Measurements from ENCODE around the gene LUZP4.
"Not testable (repeated sequence)": the region's sequence is repeated elsewhere in the genome, so short reads cannot be mapped to it uniquely, and the experiment has no call there.

The LUZP4 gene

DNA sequence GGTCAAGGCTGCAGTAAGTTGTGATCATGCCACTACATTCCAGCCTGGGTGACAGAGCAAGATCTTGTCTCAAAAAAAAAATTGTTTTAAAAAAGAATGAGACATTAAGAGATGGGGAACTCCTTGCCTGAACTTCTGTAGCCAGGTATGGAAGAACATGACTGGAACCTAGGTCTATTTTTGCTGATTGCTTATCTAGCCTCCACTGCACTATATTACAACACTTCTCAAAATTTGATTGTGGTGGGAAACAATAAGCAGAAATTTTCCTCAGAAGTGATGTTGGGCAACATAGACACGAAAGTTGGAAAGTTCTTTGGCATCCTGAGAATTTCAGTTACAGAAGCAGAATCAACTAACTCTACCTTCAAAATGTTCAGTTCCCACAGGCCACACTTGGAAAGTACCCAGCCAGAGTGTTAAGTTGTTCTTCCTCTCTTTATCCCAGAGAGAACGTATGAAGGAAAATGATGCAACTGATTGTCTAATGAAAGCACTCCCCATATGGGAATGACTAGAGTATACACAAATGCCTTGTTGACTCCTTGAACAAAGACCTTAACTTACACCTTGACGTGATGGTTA lies 50.0 kb downstream of the LUZP4 start:
- DNase-seq = no peak

DNA sequence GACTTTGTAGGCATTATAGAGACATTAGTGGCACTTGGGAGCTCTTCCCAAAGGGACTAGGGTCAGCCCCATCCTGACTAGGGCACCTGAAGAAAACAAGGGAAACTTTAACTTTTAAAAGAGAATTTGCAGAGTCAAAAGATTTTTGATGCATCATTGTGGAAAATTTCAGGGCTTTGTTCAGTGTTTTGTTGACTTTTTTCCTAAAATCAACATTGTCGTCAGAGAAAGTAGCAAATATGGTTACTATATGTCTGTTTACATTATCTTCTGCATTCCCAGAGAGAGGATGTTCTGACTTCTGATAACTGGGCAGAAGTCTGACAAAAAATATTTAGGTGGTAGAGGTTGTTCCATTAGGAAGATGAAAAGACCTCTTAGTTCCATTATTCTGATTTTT lies 51.9 kb downstream of the LUZP4 start:
- DNase-seq = no peak

DNA sequence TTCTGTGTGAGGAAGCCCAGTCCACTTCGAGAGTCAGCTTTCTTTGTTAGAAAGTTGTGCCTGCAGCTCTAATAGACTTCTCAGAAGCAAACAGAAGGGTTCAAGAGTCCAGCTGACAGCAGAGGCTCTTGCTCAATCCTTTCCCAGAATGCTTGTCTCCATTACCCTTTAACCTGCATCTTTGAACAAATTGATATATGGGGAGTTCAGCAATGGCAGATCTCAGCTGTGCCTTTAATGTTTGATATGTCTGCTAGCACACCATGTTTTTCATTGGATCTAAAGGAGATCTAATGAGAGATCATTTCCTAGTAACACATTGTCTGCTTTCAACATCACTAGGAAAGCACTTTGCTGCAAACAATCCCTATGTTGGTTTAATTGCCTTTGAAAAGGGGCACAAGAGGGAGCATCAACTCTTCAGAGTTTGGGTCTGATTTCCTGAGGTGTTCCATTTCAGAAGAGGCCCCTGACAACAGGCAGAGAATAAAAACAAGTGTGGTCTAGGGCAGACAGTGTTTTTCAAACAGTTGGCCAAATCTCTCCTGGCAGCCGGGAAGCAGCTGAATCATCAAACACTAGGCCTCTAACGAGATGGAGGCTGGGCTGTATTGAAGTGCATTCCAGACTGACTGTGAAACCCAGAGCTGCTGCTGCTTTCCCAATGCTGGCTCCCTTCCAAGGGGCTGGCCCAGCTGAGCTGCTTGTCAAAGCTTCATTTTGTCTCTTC lies 55.5 kb downstream of the LUZP4 start:
- DNase-seq = peak; percentile 94

DNA sequence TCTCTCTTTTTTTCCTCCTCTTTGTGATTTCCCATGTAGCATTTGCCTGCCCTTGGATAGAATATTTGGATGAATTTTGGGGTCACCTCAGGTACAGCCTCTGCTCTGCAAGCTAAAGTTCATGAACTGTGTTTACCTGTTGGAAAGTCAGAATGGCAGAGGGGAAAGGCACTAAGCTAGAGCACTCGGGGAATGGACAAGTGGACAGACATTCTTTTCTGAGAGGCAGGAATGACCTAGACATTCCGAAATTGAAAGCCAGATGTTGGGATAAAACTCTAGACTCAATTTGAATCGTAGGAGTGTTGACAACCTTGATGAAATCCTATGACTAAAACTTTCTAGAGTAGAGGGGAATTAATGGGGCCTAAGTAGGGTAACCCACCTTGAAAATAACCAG lies 56.1 kb downstream of the LUZP4 start:
- no peak for DNase-seq

DNA sequence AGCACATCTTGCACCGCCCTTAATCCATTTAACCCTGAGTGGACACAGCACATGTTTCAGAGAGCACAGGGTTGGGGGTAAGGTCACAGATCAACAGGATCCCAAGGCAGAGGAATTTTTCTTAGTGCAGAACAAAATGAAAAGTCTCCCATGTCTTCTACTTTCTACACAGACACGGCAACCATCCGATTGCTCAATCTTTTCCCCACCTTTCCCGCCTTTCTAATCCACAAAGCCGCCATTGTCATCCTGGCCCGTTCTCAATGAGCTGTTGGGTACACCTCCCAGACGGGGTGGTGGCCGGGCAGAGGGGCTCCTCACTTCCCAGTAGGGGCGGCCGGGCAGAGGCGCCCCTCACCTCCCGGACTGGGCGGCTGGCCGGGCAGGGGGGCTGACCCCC lies 57.2 kb downstream of the LUZP4 start:
- DNase-seq = not testable (repeated sequence)

DNA sequence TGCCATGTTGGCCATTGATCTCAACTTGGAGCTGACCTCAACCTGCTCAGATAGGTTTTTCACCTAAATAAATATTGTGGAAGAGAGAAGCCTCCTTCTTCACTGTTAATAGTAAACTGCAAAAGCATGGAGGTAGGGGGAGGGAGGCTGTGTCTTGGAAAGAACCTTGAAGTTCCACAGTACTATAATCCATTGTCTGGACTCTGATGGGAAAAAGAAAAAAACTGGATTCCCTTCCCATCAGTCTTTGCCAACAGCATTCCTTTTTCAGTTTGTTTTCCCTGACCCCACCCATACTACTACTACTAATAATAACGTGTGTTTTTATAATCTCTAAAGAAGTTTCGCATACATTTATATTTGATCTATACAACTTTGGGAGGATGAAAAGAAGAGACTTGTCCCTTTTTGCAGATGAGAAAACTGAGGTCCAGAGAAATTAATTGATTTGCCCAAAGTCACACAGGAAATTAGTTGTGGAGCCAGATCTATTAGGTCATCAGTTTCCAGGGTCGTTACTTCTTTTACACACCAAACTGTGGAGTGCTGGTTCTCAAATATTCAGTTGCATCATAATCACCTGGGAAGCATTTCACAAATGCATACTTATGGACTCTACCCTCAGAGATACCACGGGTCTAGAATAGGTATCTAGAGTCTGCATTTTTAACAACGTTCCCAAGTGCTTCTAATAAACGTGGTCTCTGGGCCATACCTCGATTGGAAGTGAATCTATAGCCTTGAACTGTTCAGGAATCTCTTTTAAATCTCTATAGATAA lies 59.1 kb downstream of the LUZP4 start:
- no peak for DNase-seq

DNA sequence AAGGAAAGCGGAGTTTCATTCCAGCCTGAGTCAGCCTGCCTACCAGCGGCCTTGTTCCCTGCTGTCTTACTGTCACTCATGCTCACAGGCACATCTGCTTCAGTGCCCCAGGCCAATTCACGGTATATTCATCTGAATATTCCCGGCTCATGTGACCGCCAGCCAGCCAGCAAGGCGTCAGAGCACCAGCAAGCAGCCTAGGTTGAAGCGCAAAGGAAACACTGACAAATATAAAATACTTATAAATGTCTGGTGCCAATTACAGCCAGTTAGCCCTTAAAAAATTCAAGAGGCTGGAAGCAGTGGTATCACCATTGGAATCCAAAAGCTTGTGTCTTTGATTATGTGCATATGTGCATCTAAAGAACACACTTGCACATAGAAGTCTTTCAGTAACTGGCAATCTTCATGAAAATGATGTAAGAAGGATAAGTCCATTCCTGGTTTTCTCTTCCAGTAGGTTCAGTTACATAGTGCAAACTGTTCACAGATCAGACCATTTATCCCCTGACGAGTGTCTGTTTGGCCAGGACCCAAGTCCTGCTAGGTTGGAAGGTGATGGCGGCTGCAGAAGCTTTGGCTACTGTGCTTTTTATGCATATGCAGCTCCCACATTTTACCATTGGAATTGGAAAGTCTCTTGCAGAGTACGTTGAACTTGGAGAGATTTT lies 61.3 kb downstream of the LUZP4 start:
- peak; percentile 66 for DNase-seq

DNA sequence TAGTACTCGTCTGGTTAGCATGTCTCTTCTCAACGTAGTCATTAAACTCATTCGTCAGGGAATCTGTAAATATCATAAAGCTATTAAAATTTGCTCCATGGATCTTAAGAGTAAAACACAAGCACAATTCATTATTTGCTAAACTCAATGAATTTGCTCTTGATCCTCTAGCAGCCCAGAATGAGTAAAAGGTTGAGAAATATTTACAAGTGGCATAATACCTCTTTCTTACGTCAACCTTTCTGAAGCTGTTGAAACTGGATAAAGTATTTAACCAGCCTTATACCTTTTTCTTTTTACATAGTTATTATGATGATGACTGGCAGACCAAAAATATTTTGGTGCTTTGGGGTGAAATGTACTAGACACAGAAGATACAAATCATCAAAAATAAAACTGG lies 66.9 kb downstream of the LUZP4 start:
- DNase-seq = no peak
